B cell (primary cell): ENCODE measurements around the gene CCDC178.

Experiments
- CTCF ChIP-seq: fragments of 200-600 bp; IDR thresholded peaks from one replicate; pipeline ENCODE4 v1.8.0; 2022; ENCODE audit warnings: antibody characterized with exemption, mild to moderate bottlenecking
- EZH2 ChIP-seq: IDR thresholded peaks from 2 replicates; pipeline ENCODE4 v1.6.1; 2012; ENCODE audit warnings: borderline replicate concordance, low read depth, mild to moderate bottlenecking, moderate library complexity, low read length; ENCODE audit not compliant: insufficient read depth, poor library complexity, severe bottlenecking

- TF ChIP-seq CTCF (no peak), EZH2 (no peak)
These were observed 201.2 kb downstream of the CCDC178 start for GRCh38 chr18:33239298-33239697.
